HG03571 (cell line): ENCODE results near the gene PTPRM.

Source experiments
- ATAC-seq: cut with Tn5 transposase; IDR thresholded peaks from one replicate; pipeline ENCODE4 v1.9.1; 2021; ENCODE audit not compliant: unreplicated experiment

PTPRM gene

DNA sequence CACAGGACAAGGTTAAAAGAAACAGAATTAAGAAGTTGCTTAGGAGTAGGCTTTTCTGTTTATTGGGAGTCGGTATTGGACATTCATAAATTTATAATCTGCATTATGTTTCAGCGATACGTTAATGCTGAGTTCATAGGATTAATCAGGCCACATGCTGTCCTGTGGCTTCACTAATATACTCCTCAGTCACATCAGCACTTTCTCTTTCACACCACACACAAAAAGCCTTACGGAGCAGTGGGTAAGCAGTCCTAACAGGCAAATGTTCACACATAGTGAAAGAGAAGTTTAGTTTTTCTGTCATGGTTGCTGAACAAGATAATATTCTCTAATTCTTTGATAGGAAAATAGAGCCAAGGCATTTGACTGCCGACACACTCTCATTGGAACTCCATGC lies 630.4 kb downstream of the PTPRM start:
- ATAC-seq = no peak

- ATAC-seq = no peak
Observed at GRCh38 chr18:8207996-8208395, 640.9 kb downstream of the PTPRM start.

GRCh38 chr18:8208716-8209115 lies 641.6 kb downstream of the PTPRM start:
- no peak for ATAC-seq

GRCh38 chr18:8212896-8213780 lies 646.0 kb downstream of the PTPRM start:
- no peak for ATAC-seq

DNA sequence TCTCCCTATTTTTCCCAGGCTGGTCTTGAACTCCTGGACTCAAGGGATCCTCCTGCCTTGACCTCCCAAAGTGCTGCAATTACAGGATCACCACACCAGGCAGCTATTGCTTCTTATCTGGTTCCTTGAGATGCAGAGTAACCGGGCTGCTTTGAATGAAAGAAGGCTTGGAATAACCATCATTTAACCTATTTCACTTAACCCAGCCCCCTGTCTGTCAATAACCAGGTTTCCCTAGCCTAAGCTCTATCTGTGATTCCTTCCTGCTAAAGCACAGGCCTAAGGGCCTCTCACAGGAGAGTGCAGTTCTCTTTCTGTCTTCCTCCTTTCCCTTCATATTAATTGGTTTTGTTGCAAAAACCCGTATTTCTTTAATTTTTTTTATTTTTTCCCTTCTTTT lies 648.6 kb downstream of the PTPRM start:
- no peak for ATAC-seq

- no peak for ATAC-seq
Observed at GRCh38 chr18:8217051-8217564, 650.0 kb downstream of the PTPRM start.

GRCh38 chr18:8218197-8218596 lies 651.1 kb downstream of the PTPRM start:
- no peak for ATAC-seq

GRCh38 chr18:8221452-8221851 lies 654.3 kb downstream of the PTPRM start:
- no peak for ATAC-seq

GRCh38 chr18:8224576-8224975 lies 657.5 kb downstream of the PTPRM start:
- ATAC-seq = no peak

GRCh38 chr18:8229040-8229439 lies 661.9 kb downstream of the PTPRM start:
- ATAC-seq = no peak

DNA sequence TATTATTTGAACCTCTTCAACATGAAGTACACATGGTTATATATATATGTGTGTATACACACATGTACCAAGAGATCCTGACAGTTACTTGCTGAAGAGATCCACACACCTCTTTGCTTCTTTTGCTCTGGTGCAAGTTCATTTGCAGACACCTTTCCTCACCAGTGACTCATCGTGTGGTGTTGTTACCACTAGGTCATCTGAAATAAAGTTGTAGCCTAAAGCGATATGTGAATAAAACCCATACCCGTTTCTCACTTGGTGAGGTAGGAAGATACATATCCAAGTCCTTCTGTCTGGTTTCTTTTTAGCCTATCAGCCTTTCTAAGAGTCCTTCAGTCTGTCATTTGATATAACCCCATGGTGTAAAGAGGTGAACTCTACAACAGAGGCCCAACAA lies 662.7 kb downstream of the PTPRM start:
- no peak for ATAC-seq

DNA sequence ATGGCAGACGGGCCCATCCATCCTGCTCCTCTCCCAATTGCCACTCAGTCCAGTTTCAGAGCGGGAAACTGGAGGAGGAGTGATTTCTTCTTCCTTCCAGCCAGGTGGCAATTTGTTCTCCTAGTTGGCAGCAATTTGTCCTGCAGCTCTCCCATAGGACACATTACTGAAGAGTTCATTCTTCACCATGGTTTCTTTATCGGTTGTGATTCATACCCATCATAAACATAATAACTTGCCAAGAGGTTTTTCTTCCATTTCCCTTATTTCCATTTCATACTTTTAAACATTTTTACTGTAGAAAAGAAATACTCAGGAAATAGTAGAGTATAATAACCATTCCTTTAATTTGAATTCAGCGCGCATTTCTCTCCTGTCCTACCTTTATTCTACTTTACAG lies 664.2 kb downstream of the PTPRM start:
- ATAC-seq = no peak

GRCh38 chr18:8232791-8233190 lies 665.7 kb downstream of the PTPRM start:
- no peak for ATAC-seq

GRCh38 chr18:8235894-8236293 lies 668.8 kb downstream of the PTPRM start:
- ATAC-seq = no peak

- ATAC-seq = no peak
Observed at GRCh38 chr18:8238507-8238906, 671.4 kb downstream of the PTPRM start.

GRCh38 chr18:8241731-8242130 lies 674.6 kb downstream of the PTPRM start:
- no peak for ATAC-seq

DNA sequence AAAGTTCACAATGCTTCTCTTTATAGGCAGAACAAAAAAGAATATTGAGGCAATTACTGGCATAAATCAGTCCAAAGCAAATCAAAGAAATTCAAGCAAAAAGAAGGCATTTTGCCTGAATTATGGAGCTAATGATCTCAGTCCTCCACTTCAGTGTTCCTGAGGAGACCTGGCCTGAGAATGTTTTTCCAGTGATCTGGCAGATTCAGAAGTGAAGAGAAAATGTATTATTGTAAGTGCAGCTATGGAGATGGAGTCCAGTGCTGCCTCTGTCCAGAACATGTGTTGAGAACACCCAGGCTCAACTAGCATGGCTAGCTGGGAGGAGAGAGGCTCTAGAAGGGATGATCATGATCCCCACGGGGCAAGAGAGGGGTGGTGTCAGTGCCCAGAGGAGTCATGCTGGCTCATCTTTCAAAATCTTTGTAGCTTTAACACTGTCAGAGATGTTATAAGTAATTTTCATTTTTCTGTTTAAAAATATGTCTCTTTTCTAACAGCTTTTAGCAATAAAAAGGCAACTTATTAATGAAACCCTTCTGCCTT lies 675.1 kb downstream of the PTPRM start:
- no peak for ATAC-seq

GRCh38 chr18:8247700-8248099 lies 680.6 kb downstream of the PTPRM start:
- no peak for ATAC-seq

DNA sequence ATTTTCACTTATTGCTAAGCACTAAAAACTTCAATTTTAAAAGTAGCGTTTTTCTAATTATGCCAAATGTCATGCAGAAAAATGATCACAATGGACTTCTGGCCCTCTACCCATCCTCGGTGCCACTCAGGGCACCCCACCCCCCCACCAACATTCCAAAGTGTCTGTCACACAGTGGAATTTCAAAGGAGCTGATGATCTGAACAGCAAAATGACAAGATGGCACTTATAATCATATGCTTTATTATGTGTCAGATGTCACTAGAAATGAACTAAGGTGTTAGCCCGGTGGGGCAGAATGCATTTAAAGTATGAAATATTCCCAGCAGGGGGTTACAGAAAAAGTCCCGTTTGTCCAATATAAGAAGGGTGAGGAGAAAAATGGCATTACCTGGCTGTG lies 681.5 kb downstream of the PTPRM start:
- no peak for ATAC-seq

- no peak for ATAC-seq
Observed at GRCh38 chr18:8249811-8250210, 682.7 kb downstream of the PTPRM start.

DNA sequence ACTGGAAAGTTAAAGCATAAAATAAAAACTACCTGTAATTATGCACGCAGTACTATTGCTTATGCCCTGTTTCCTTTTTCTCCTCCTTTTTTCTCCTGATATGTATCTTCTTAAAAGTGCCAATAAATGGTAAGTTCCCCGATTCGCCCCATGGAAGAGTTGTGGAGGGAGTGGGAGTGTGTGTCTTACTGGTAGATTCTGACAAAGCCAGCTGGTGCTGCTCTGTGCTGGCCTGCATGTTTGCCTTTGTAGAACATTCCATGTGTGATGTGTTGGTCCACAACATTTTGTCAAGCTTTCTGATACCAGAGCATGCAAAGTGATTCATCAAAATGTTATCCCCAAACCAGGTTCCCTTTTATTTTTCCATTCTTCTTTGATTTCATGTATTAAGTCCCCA lies 685.3 kb downstream of the PTPRM start:
- ATAC-seq = no peak

GRCh38 chr18:8253944-8254343 lies 686.8 kb downstream of the PTPRM start:
- no peak for ATAC-seq

GRCh38 chr18:8254654-8255053 lies 687.5 kb downstream of the PTPRM start:
- ATAC-seq = no peak
